Activated CD8-positive, alpha-beta memory T cell treated with anti-CD3 and anti-CD28 coated beads, Interleukin-2, amount 10 ng/mL, durations not matched to agents 7 days and 5 days (primary cell): ENCODE results near the gene TAX1BP1. TPM values are rescaled to one million over a fixed set of nuclear protein-coding genes. Genes with fewer than 3 reads are reported as not detected.

Experiments
- ATAC-seq: fragments of 150-1000 bp; cut with Tn5 transposase; one replicate; pipeline ENCODE4 v1.10.0; 2021; ENCODE audit warnings: moderate library complexity
- CTCF ChIA-PET: fragments of 350-600 bp; sonication (Branson Sonifier 250); formaldehyde crosslinking; loops from one replicate; lab custom pipeline; 2021; ENCODE audit warnings: antibody characterized with exemption; lab: Charles Lee
- DNase-seq: peaks from one replicate; pipeline ENCODE4 v3.0.0-alpha.2; 2020
- H3K27ac Mint-ChIP-seq: one replicate; pipeline ENCODE4 v1.8.0; 2021; ENCODE audit warnings: mild to moderate bottlenecking, mixed read lengths
- H3K27me3 Mint-ChIP-seq: one replicate; pipeline ENCODE4 v1.8.0; 2021; ENCODE audit warnings: mixed read lengths
- H3K36me3 Mint-ChIP-seq: one replicate; pipeline ENCODE4 v1.8.0; 2021; ENCODE audit warnings: mild to moderate bottlenecking, mixed read lengths
- H3K4me1 Mint-ChIP-seq: one replicate; pipeline ENCODE4 v1.8.0; 2021; ENCODE audit warnings: mixed read lengths
- H3K4me3 Mint-ChIP-seq: one replicate; pipeline ENCODE4 v1.8.0; 2021; ENCODE audit warnings: mild to moderate bottlenecking, moderate library complexity, mixed read lengths
- H3K9me3 Mint-ChIP-seq: one replicate; pipeline ENCODE4 v1.8.0; 2022; ENCODE audit warnings: low read depth, mixed read lengths
- total RNA-seq, 2 experiments: library from RNA; stranded (reverse); gene quantifications; one replicate each; pipeline ENCODE4 v1.2.3, GENCODE V29; 2021

TAX1BP1 gene
- total RNA-seq, 2 experiments from 2014 or later: 61.6 to 70.9 TPM

DNA sequence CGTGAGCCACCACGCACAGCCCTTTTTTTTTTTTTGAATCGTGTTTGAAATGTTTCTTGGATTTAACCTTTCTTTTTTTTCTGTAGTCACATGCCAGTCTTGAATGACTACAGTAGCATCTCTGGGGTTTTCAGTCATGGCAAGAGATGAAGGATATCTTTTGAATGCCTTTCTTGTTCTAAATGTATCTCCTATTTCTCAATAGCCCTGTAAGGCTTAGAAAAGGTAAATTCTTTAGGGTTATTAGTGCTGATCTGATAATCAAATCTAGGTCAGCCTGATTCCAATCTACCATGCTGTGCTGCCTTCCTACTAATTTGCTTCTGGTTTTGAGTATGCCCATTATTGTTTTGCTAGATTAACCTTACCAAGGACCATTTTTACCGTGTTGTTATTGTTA, 70.2 kb downstream of the TAX1BP1 start:
- no peak for ATAC-seq
- CTCF ChIA-PET: no interaction called here
- Mint-ChIP-seq H3K9me3 (no peaks in the 10 kb centered on the region), H3K27me3 (no peaks in the 10 kb centered on the region), H3K4me3 (no peak overlapping the region), H3K27ac (no peak overlapping the region), H3K4me1 (no peaks in the 10 kb centered on the region), H3K36me3 (peaks cover 6% of the 10 kb centered on the region)
- no peak for DNase-seq

GRCh38 chr7:27812706-27813105, 72.7 kb downstream of the TAX1BP1 start:
- H3K9me3 Mint-ChIP-seq: no peaks in the 10 kb centered on the region
- H3K27me3 Mint-ChIP-seq: no peaks in the 10 kb centered on the region
- H3K36me3 Mint-ChIP-seq: peaks cover 10% of the 10 kb centered on the region
- H3K4me1 Mint-ChIP-seq: no peaks in the 10 kb centered on the region
- CTCF ChIA-PET: interaction anchor here (0.7 to 1.3 kb wide), 3 partner anchors 8 to 112 kb away, joined by 3 to 4 read pairs (median 3); no protein-coding TSS in a partner anchor
- H3K4me3 Mint-ChIP-seq: no peak overlapping the region
- no peak overlapping the region for H3K27ac Mint-ChIP-seq
- ATAC-seq: no peak
- DNase-seq: no peak

DNA sequence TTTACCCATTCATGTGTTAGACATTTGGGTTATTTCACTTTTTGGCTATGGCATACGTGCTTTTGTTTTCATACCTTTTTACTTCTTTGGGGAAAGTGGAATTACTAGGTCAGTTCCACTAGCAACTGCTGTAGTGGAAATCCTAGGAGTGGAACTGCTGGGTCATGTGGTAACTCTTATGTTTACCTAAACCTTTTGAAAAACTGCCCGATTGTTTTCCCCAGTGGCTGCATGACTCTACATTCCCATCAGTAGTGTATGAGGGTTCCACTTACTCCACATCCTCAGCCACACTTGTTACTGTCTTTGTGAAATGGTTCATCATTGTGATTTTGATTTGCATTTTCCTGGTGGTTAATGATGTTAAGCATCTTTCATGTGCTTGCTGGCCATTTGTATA, 82.3 kb downstream of the TAX1BP1 start:
- H3K4me3 Mint-ChIP-seq: no peak overlapping the region
- CTCF ChIA-PET: no interaction called here
- H3K27ac Mint-ChIP-seq: no peak overlapping the region
- ATAC-seq (no peak), DNase-seq (no peak)
- no peaks in the 10 kb centered on the region for H3K4me1 Mint-ChIP-seq
- H3K27me3 Mint-ChIP-seq: no peaks in the 10 kb centered on the region
- H3K36me3 Mint-ChIP-seq: peaks cover 23% of the 10 kb centered on the region
- no peaks in the 10 kb centered on the region for H3K9me3 Mint-ChIP-seq

DNA sequence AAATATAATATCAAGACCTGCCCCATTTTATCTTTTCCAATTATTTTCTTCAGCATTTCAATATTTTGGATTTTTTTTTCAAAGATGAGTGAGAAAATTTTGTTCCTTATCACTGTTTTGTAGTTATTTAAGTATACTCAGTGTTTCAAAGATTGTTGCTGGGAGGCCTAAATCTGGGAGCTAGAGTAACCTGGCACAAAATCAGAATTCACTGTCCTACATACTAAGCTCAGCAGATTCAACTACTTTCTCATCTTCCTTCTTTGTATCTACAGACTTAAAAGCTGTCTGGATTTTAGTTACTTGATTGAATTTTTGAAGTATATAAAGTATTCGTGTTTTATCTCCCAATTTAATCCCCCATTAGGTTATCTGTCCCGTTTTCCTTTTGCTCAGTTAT, 85.9 kb downstream of the TAX1BP1 start:
- DNase-seq (no peak), ATAC-seq (no peak)
- no peak overlapping the region for H3K27ac Mint-ChIP-seq
- no peak overlapping the region for H3K4me3 Mint-ChIP-seq
- peaks cover 10% of the 10 kb centered on the region for H3K36me3 Mint-ChIP-seq
- CTCF ChIA-PET: no interaction called here
- no peaks in the 10 kb centered on the region for H3K9me3 Mint-ChIP-seq
- no peaks in the 10 kb centered on the region for H3K4me1 Mint-ChIP-seq
- no peaks in the 10 kb centered on the region for H3K27me3 Mint-ChIP-seq

DNA sequence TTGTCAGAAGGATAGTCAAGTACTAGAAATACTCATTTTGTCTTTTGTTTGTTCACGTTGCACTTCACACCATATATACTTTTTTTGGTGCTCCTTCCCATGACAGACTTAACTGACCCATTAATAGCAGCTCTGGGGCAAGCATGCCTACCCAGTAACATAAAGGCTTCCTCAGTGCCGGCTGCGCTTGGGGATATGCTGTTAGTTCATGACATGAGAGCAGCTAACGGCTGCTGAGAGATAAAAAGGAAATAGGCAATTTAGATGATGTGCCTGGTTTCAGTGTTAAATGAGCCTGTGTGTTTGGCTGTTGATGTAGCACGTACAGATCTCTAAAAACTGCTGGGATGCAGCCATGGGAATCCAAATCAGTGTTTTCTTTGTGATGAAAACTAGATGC, 86.4 kb downstream of the TAX1BP1 start:
- Mint-ChIP-seq H3K27ac (no peak overlapping the region), H3K36me3 (peaks cover 10% of the 10 kb centered on the region), H3K4me3 (no peak overlapping the region), H3K9me3 (no peaks in the 10 kb centered on the region), H3K4me1 (no peaks in the 10 kb centered on the region), H3K27me3 (no peaks in the 10 kb centered on the region)
- DNase-seq (no peak), ATAC-seq (no peak)
- CTCF ChIA-PET: no interaction called here

GRCh38 chr7:27834179-27834921, 94.4 kb downstream of the TAX1BP1 start:
- DNase-seq: no peak
- Mint-ChIP-seq H3K4me1 (no peaks in the 10 kb centered on the region), H3K27ac (no peak overlapping the region), H3K4me3 (no peak overlapping the region), H3K27me3 (no peaks in the 10 kb centered on the region), H3K36me3 (peaks cover 1% of the 10 kb centered on the region), H3K9me3 (no peaks in the 10 kb centered on the region)
- CTCF ChIA-PET: no interaction called here
- no peak for ATAC-seq

GRCh38 chr7:27835376-27835775, 95.4 kb downstream of the TAX1BP1 start:
- CTCF ChIA-PET: interaction anchor here (1.1 kb wide), 1 partner anchor 61 kb away, joined by 3 read pairs; no protein-coding TSS in a partner anchor

DNA sequence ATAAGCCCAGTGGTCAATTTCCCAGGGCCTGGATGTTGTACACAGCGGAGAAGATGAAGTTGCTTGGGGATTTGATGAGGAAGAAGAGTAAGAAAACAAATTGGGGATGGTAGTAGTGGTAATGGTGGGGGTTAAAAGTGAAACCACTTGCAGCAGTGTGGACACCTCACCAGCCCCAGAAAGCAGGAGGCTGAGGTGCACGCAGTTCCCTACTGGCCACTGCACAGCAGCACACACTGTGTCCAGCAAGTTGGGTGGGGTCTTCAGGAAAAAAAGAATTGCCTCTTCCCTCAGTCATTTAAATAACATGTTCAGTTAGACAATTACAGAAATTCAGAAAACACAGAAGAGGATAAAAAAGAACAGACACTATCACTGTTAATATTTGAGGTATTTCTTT, 96.6 kb downstream of the TAX1BP1 start:
- Mint-ChIP-seq H3K4me3 (no peak overlapping the region), H3K27me3 (no peaks in the 10 kb centered on the region), H3K9me3 (no peaks in the 10 kb centered on the region), H3K27ac (no peak overlapping the region), H3K4me1 (peaks cover 7% of the 10 kb centered on the region), H3K36me3 (peaks cover 1% of the 10 kb centered on the region)
- DNase-seq: no peak
- ATAC-seq: no peak
- CTCF ChIA-PET: no interaction called here

More at GRCh38 chr7:27835376-27835775, 95.4 kb downstream of the TAX1BP1 start:
- peaks cover 1% of the 10 kb centered on the region for H3K36me3 Mint-ChIP-seq
- H3K9me3 Mint-ChIP-seq: no peaks in the 10 kb centered on the region
- H3K27me3 Mint-ChIP-seq: no peaks in the 10 kb centered on the region
- ATAC-seq (no peak), DNase-seq (no peak)
- peaks cover 4% of the 10 kb centered on the region for H3K4me1 Mint-ChIP-seq
- H3K27ac Mint-ChIP-seq: no peak overlapping the region
- no peak overlapping the region for H3K4me3 Mint-ChIP-seq

- H3K36me3 Mint-ChIP-seq: no peaks in the 10 kb centered on the region
- H3K9me3 Mint-ChIP-seq: no peaks in the 10 kb centered on the region
- H3K4me3 Mint-ChIP-seq: no peak overlapping the region
- no peak for DNase-seq
- no peaks in the 10 kb centered on the region for H3K27me3 Mint-ChIP-seq
- H3K4me1 Mint-ChIP-seq: peaks cover 7% of the 10 kb centered on the region
- CTCF ChIA-PET: interaction anchor here (0.6 to 2.0 kb wide), 3 partner anchors 10 to 401 kb away, joined by 4 to 7 read pairs (median 4); no protein-coding TSS in a partner anchor
- no peak for ATAC-seq
- H3K27ac Mint-ChIP-seq: no peak overlapping the region
Measured at GRCh38 chr7:27839099-27839498, 99.1 kb downstream of the TAX1BP1 start.

GRCh38 chr7:27840313-27840712, 100.4 kb downstream of the TAX1BP1 start:
- ATAC-seq: no peak
- no peak overlapping the region for H3K27ac Mint-ChIP-seq
- CTCF ChIA-PET: interaction anchor here (0.7 to 2.0 kb wide), 4 partner anchors 9 to 899 kb away, joined by 3 to 7 read pairs (median 4); no protein-coding TSS in a partner anchor

DNA sequence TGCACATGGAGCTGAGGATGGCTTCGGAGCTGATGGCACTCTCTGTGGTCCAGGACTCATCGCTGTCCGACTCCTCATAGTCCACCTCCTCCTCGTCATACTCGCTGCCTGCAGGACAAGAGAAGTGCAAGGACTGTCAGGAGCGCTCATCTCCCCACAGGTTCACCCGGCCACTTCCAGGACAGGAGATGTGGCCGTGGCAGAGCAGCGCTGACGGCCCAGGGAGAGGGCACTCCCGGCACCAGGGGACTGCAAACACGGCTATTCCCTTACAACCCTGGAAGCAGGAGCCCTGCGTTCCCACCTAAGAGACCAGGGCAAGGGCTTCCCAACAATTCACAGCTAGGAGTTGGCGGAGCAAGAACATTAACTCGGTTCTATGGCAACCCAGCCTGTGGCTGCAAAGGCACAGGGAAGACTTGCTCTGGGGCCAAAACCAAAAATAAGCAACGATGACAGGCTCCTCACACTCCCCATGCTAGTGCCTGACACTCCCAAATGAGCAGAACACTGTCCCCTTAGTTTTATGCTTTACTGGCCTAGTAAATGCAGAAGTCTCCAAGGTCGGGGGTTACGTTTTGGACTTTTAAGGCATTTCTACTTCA, 100.9 kb downstream of the TAX1BP1 start:
- Mint-ChIP-seq H3K4me3 (no peak overlapping the region), H3K4me1 (peaks cover 7% of the 10 kb centered on the region), H3K36me3 (no peaks in the 10 kb centered on the region), H3K27me3 (no peaks in the 10 kb centered on the region), H3K9me3 (no peaks in the 10 kb centered on the region), H3K27ac (no peak overlapping the region)
- no peak for ATAC-seq
- no peak for DNase-seq
- CTCF ChIA-PET: interaction anchor here (1.7 to 2.0 kb wide), 2 partner anchors 9 to 178 kb away, joined by 4 to 7 read pairs; no protein-coding TSS in a partner anchor

More at GRCh38 chr7:27840313-27840712, 100.4 kb downstream of the TAX1BP1 start:
- Mint-ChIP-seq H3K9me3 (no peaks in the 10 kb centered on the region), H3K4me3 (no peak overlapping the region), H3K27me3 (no peaks in the 10 kb centered on the region), H3K4me1 (peaks cover 7% of the 10 kb centered on the region), H3K36me3 (no peaks in the 10 kb centered on the region)
- DNase-seq: no peak

DNA sequence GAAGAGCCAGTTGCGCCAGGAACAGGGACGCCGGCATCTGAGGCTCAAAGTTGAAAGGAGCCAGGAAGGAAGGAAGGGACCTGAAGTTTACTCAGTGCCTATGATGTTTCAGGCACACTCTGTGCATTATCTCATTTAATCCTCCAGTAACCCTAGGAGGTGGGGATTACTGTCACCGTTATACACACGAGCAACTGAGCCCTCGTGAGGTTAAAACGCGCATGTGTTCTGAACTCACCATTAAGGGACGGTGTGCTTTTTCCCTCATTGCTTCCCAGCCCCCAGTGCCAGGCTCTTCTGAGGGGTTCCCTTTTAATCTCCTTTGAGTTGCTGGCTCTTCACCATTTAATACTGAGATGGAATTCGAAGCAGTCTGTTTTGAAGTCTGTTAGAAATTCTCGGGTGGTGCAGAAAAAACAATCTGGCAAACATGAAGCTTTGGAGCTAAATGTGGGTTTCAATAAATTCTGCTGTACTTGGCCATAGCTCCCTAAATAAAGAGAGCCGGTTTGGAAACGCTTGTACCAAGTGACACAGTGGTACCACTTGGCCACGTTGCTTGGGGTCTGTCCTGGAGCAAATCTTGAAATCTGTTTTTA, 102.2 kb downstream of the TAX1BP1 start:
- ATAC-seq (no peak), DNase-seq (no peak)
- CTCF ChIA-PET: interaction anchor here (1.1 kb wide), 1 partner anchor 19 kb away, joined by 4 read pairs; no protein-coding TSS in a partner anchor
- H3K4me3 Mint-ChIP-seq: no peak overlapping the region
- no peaks in the 10 kb centered on the region for H3K9me3 Mint-ChIP-seq
- no peaks in the 10 kb centered on the region for H3K36me3 Mint-ChIP-seq
- H3K27ac Mint-ChIP-seq: no peak overlapping the region
- H3K27me3 Mint-ChIP-seq: no peaks in the 10 kb centered on the region
- H3K4me1 Mint-ChIP-seq: peaks cover 12% of the 10 kb centered on the region

DNA sequence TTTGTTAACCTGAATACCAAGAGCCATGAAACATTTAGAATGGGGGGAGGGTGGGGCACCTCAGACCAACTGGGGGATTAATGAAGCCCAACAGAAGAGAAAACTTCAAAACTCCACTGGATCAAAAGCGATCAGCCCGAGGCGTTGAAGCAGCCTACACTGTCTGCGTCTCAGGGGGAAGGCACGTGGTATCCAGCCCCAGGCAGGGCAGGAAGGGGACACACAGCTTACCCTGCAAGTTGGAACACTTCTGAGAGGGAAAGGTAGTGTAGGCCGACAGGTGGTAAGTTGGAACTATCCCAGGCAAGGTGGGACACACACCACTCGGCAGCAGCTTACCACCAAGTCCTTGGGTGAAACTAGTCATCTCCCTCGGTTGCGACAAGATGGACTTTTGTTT, 102.9 kb downstream of the TAX1BP1 start:
- peaks cover 12% of the 10 kb centered on the region for H3K4me1 Mint-ChIP-seq
- CTCF ChIA-PET: interaction anchor here (1.1 kb wide), 1 partner anchor 19 kb away, joined by 4 read pairs; no protein-coding TSS in a partner anchor
- H3K27me3 Mint-ChIP-seq: no peaks in the 10 kb centered on the region
- H3K9me3 Mint-ChIP-seq: no peaks in the 10 kb centered on the region
- H3K27ac Mint-ChIP-seq: no peak overlapping the region
- no peak overlapping the region for H3K4me3 Mint-ChIP-seq
- H3K36me3 Mint-ChIP-seq: no peaks in the 10 kb centered on the region
- DNase-seq: no peak
- no peak for ATAC-seq
